Gastroesophageal sphincter (tissue), 3 donors: ENCODE measurements around the gene COLEC12.

Experiments
- CTCF ChIP-seq, 4 experiments: fragments of 200-600 bp in 2 of 4; fragments of 450-650 bp in 2 of 4; sonication (generic) in 1 of 4; IDR thresholded peaks; one replicate each; pipeline ENCODE4 v1.5.1; 2017 to 2019; ENCODE audit warnings: antibody characterized with exemption in 4 of 4, mild to moderate bottlenecking in 2 of 4, moderate library complexity in 2 of 4
- EP300 ChIP-seq: sonication (generic); formaldehyde crosslinking; IDR thresholded peaks from one replicate; pipeline ENCODE4 v1.6.1; 2017; ENCODE audit warnings: antibody characterized with exemption, mild to moderate bottlenecking
- POLR2AphosphoS5 ChIP-seq: sonication (generic); formaldehyde crosslinking; IDR thresholded peaks from one replicate; pipeline ENCODE4 v1.6.1; 2017; ENCODE audit warnings: antibody characterized with exemption

GRCh38 chr18:549967-550366, 49.5 kb upstream of the COLEC12 start:
- TF ChIP-seq CTCF (IDR thresholded peaks at IDR 0.05) (no peak), EP300 (no peak), POLR2AphosphoS5 (no peak)
